Measurements from ENCODE around the gene CACNA2D3.

The CACNA2D3 gene

DNA sequence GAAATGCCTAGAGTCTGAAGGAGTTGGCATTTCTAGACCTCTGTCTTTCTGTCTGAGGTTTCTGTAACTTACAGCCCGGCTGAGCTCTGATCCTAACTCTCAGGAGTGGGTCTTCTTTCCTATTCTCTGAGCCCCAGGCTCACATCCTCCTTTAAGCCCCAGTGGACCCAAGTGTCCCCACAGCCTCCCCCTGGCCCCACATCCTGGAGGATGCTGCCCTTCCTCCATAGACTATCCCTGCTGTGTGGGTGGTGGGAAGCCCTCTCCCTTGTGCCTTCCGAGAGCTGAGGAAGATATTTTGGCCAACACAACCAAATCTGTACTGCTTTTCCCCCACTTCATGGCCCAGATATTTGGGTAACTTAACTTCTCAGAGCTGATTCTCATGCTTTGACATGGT is 654.2 kb downstream of the CACNA2D3 start:
- no peak for DNase-seq

- no peak for DNase-seq
Observed at GRCh38 chr3:54777141-54777540, 654.8 kb downstream of the CACNA2D3 start.

GRCh38 chr3:54780336-54780735 is 658.0 kb downstream of the CACNA2D3 start:
- DNase-seq = no peak

DNA sequence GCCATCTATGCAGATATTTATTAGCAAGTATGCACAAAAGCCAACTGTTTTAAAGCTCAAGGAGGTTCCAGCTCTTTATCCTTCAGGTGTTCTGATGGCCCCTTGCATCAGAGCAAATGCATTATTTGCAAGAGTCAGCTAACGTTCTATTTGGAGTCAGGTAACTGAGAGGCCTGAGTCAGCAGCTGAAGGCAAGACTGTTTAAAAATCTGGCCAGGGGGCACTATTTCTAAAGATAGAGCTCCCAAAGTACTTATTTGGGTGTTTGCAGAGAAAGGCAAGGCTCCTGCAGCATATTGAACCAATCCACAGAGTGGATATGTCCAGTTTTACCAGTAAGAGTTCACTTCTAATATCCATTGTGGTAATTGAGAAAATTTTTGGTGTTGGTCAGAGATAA is 659.4 kb downstream of the CACNA2D3 start:
- DNase-seq = no peak

GRCh38 chr3:54783611-54784010 is 661.3 kb downstream of the CACNA2D3 start:
- no peak for DNase-seq

- DNase-seq = no peak
Observed at GRCh38 chr3:54784021-54784420, 661.7 kb downstream of the CACNA2D3 start.

GRCh38 chr3:54785976-54786375 is 663.6 kb downstream of the CACNA2D3 start:
- DNase-seq = no peak

DNA sequence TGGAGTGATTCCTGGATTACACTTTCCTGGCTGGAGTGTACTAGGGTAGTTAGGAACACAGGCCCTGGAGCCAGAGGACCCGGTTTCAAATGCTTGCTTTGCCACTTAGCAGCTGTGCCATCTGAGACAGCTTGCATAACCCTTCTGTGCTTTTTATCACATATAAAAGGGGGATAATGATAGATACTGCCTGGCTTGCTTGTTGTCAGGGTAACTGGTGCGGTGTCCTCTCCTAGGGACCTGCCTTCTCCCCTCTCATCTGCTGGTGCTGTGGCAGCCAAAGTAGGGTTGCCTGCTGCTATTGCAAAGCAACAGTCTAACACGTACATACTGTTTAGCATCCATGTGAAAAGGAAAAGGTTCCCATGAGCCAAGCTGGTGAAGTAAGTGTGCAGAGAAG is 667.7 kb downstream of the CACNA2D3 start:
- no peak for DNase-seq

- DNase-seq = no peak
Observed at GRCh38 chr3:54791501-54792156, 669.3 kb downstream of the CACNA2D3 start.

GRCh38 chr3:54792584-54792983 is 670.2 kb downstream of the CACNA2D3 start:
- DNase-seq = peak; percentile 46

DNA sequence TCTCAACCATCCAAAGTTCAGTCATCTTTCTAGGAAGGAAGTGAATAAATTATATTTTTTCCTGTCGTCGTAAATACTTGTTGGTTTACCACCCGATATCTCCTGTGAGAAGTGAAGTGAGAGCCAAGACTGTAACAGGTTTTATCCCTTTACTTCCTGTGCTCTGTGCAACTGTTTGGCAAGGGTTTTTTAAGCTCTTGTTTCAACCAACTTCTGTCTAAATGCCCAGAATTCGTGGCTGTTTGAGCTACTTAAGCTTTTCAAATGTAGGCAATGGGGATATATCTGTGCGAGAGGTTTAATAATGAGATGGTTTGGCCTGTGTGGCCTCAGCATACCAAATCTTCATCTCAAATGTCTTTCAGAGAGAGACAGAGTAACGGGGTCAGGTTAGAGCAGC is 670.8 kb downstream of the CACNA2D3 start:
- no peak for DNase-seq

- no peak for DNase-seq
Observed at GRCh38 chr3:54797111-54797510, 674.8 kb downstream of the CACNA2D3 start.

DNA sequence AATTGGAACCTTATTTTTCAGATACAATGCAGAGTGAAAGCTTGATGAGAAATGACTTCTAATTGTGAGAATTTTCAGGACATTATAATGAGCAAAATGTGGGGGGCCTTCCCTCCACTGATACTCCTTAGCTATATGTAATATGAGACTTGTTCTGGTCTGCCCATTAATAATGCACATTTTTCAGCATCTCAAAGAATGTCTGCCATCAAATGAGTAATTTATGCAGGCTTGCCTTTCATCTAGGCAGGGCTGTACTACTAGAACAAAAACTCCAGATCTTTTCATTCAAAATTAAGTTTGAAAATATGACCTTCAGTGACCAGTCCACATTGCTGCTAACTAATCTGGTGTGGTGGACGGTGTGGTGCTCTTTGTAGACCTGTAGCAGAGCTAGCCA is 678.1 kb downstream of the CACNA2D3 start:
- no peak for DNase-seq

DNA sequence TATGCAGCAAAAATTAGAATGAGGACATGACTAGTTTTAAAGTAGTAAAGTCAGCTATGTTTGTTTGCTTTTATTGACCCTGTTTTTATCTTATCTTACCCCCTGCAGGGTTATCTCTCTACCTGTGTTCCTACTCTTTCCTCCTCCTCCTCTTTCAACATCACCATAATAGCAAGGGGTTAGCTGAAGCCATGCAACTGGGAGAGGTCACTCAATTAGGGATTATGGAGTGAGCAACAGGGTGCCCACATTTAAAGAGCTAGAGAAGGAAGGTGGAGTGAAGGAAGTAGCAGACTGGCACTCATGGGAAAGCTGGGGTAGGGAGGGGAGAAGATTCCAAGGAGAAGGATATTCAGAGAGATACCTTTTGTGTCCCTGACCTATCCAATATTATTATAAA is 679.6 kb downstream of the CACNA2D3 start:
- DNase-seq = no peak

DNA sequence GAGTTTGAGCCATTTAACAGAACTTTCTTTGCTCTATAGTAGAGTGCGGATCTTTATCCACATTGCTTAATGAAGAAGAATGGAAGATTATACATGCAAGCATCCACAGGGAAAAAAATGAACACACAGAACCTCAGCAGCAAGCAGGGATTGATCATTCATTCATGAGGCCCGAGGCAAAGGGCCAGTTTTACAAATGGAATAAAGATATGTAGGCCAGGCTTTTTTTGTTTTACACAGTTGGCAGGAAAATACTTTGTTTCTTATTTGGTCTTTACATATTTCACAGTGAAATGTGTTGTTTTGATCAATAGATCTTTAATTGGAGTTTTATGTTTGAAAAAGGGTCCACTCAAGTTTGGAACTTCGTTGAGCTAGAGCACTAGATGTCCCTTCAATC is 688.0 kb downstream of the CACNA2D3 start:
- DNase-seq = no peak

GRCh38 chr3:54814224-54814623 is 691.9 kb downstream of the CACNA2D3 start:
- DNase-seq = no peak

DNA sequence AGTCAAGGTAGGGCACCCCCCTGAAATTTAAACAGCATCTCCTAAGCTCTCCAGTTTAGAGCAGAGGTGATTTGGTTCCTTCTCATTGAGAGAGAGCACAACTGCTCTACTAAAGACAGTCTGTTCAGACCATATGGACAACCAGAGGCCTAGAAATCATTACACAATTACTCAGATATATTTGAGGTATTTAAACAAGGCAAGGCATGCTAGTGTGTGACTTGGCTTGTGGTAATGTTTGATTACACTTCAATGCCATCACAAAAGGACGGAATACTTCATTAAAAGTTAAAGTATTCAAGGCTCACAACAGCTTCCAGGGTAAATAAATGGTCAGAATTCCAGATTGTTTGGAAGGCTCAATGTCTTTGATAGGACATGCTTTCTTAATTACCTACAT is 695.3 kb downstream of the CACNA2D3 start:
- DNase-seq = no peak

DNA sequence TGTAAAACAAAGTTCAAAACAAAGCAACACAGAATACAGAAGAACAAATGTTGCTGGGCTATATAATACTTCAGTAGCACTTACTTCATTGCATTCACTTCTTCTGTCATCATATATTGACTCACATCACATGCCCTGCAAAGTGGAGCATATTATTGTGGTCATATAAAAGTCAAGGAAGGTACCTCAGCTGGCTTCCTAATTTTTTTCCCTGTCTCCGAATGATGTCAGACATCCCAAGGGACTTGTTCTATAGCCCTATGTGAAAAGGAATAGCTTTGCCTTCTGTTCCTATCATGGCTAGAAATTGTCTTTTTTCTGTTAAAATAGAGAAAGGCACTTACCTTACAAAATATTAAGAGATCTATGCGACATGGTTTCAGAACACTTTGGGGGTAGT is 696.1 kb downstream of the CACNA2D3 start:
- no peak for DNase-seq

- no peak for DNase-seq
Observed at GRCh38 chr3:54818942-54819341, 696.6 kb downstream of the CACNA2D3 start.

- no peak for DNase-seq
Observed at GRCh38 chr3:54819946-54820345, 697.6 kb downstream of the CACNA2D3 start.

- DNase-seq = no peak
Observed at GRCh38 chr3:54822206-54822605, 699.9 kb downstream of the CACNA2D3 start.

- DNase-seq = no peak
Observed at GRCh38 chr3:54826251-54826691, 703.9 kb downstream of the CACNA2D3 start.

- no peak for DNase-seq
Observed at GRCh38 chr3:54827056-54827687, 704.8 kb downstream of the CACNA2D3 start.

DNA sequence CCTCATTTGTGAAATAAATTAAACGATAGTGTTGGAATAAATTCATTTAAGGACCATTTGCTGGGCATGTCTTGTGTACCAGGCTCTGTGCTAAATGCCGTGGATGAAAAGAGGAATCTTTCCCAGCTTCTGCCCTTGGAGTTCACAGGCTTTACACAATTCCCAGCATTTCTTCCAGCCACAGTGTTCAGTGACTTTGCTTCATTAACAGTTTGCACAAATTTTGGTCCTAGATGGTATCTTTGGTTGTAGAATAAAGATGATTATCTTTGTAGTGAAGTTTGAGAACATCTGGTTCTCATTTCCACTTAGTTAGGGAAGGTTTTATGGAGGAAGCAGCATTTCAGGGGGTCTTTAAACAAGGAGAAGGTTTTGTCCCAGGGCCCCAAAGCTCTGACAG is 705.4 kb downstream of the CACNA2D3 start:
- DNase-seq = no peak

- DNase-seq = peak; percentile 34
Observed at GRCh38 chr3:54830658-54831057, 708.3 kb downstream of the CACNA2D3 start.
